Stimulated activated CD8-positive, alpha-beta memory T cell treated with anti-CD3 and anti-CD28 coated beads, Interleukin-7, amount 100 ng/mL, for 1 hour (primary cell): ENCODE measurements around the gene KDF1.
A peak's percentile ranks its signal among the peaks of the same experiment; 100 is the strongest.
"Not testable (repeated sequence)": the region's sequence is repeated elsewhere in the genome, so short reads cannot be mapped to it uniquely, and the experiment has no call there.

Source experiments
- DNase-seq, 2 donors: peaks; one replicate each; pipeline ENCODE4 v3.0.0-alpha.2; 2020; ENCODE audit warnings: low read depth in 2 of 2

Gene KDF1

GRCh38 chr1:26994020-26994786, 33.9 kb upstream of the KDF1 start:
- DNase-seq = no peak

- DNase-seq = peak; percentile 26 to 45
Measured at GRCh38 chr1:26993237-26994019, 33.2 kb upstream of the KDF1 start, which contains the start of gene TRNP1. Gene TRNP1, plus strand, starts transcription at chr1:26993692. Its CDS starts 95 bp downstream, at chr1:26993787.

- DNase-seq = no peak
Measured at GRCh38 chr1:26991310-26992116, 31.2 kb upstream of the KDF1 start.

- DNase-seq = not testable (repeated sequence)
Measured at GRCh38 chr1:26989403-26990109, 29.3 kb upstream of the KDF1 start.

GRCh38 chr1:26986658-26987057, 26.4 kb upstream of the KDF1 start:
- no peak for DNase-seq

- no peak for DNase-seq
Measured at GRCh38 chr1:26984291-26984690, 24.0 kb upstream of the KDF1 start.

- DNase-seq = no peak
Measured at GRCh38 chr1:26983863-26984262, 23.6 kb upstream of the KDF1 start.

GRCh38 chr1:26981146-26981846, 21.0 kb upstream of the KDF1 start:
- DNase-seq = no peak

GRCh38 chr1:26978901-26979300, 18.6 kb upstream of the KDF1 start:
- DNase-seq = no peak

- no peak for DNase-seq
Measured at GRCh38 chr1:26976621-26977510, 16.6 kb upstream of the KDF1 start.

- DNase-seq = no peak
Measured at GRCh38 chr1:26972821-26973220, 12.6 kb upstream of the KDF1 start.

GRCh38 chr1:26972390-26972789, 12.1 kb upstream of the KDF1 start:
- no peak for DNase-seq

GRCh38 chr1:26971590-26971989, 11.3 kb upstream of the KDF1 start:
- DNase-seq = no peak

- DNase-seq = no peak
Measured at GRCh38 chr1:26970810-26971209, 10.5 kb upstream of the KDF1 start.

GRCh38 chr1:26965628-26966027, 5.4 kb upstream of the KDF1 start:
- no peak for DNase-seq

- no peak for DNase-seq
Measured at GRCh38 chr1:26965213-26965612, 4.9 kb upstream of the KDF1 start.

GRCh38 chr1:26961826-26962225, 1.6 kb upstream of the KDF1 start:
- DNase-seq = no peak

GRCh38 chr1:26960625-26960966, 328 bp upstream of the KDF1 start:
- DNase-seq = no peak

- no peak for DNase-seq
Measured at GRCh38 chr1:26959270-26959669, 998 bp downstream of the KDF1 start.

- no peak for DNase-seq
Measured at GRCh38 chr1:26957306-26957705, 3.0 kb downstream of the KDF1 start.
